ENCODE measurements around the gene WFS1.

- TF ChIP-seq CTCF (IDR thresholded peaks at IDR 0.05; ENCODE audit: poor library complexity) (no peak), EZH2phosphoT487 (IDR thresholded peaks at IDR 0.05; ENCODE audit: low read depth, severe bottlenecking, unreplicated experiment) (no peak)
Observed at GRCh38 chr4:6246170-6246634, 23.4 kb upstream of the WFS1 start.
